ENCODE data around the gene ADAMTS2. TPM values are rescaled to one million over a fixed set of nuclear protein-coding genes. Genes with fewer than 3 reads are reported as not detected.

Gene ADAMTS2
- total RNA-seq, 4 donors from 2014 or later: 39.5 to 61.9 (median 56.4) TPM

GRCh38 chr5:179180921-179181645, 164.2 kb downstream of the ADAMTS2 start:
- TF ChIP-seq CTCF (IDR thresholded peaks at IDR 0.05): no peak
- no peak for ATAC-seq (ENCODE audit: low FRiP score)
- DNase-seq (ENCODE audit: low spot score): no peak

- no peak for ATAC-seq (ENCODE audit: low FRiP score)
- no peak for TF ChIP-seq CTCF (IDR thresholded peaks at IDR 0.05)
- DNase-seq (ENCODE audit: low spot score): no peak
Measured at GRCh38 chr5:179180061-179180610, 165.1 kb downstream of the ADAMTS2 start.

- no peak for TF ChIP-seq CTCF (IDR thresholded peaks at IDR 0.05)
- no peak for DNase-seq (ENCODE audit: low spot score)
- ATAC-seq (ENCODE audit: low FRiP score): no peak
Measured at GRCh38 chr5:179177711-179178575, 167.3 kb downstream of the ADAMTS2 start.

- TF ChIP-seq CTCF (IDR thresholded peaks at IDR 0.05): no peak
- DNase-seq (ENCODE audit: low spot score) (no peak), ATAC-seq (ENCODE audit: low FRiP score) (no peak)
Measured at GRCh38 chr5:179176571-179177230, 168.6 kb downstream of the ADAMTS2 start.

- ATAC-seq (ENCODE audit: low FRiP score) (no peak), DNase-seq (ENCODE audit: low spot score) (no peak)
- TF ChIP-seq CTCF (IDR thresholded peaks at IDR 0.05): no peak
Measured at GRCh38 chr5:179176166-179176565, 169.1 kb downstream of the ADAMTS2 start.

- ATAC-seq (ENCODE audit: low FRiP score) (no peak), DNase-seq (ENCODE audit: low spot score) (no peak)
Measured at GRCh38 chr5:179171816-179172745, 173.2 kb downstream of the ADAMTS2 start.

More at GRCh38 chr5:179171816-179172745, 173.2 kb downstream of the ADAMTS2 start:
- TF ChIP-seq CTCF (IDR thresholded peaks at IDR 0.05): no peak
